Panc1 (cell line): ENCODE results near the gene TUFT1. TPM values are rescaled to one million over a fixed set of nuclear protein-coding genes. Genes with fewer than 3 reads are reported as not detected.

Experiments used
- ATAC-seq: fragments of 200-7000 bp; cut with Tn5 transposase; 2 replicates; pipeline ENCODE4 v1.9.1; 2020; ENCODE audit warnings: mild to moderate bottlenecking, moderate library complexity
- BruUV-seq: library from RNA; stranded (reverse); fragments of 400-500 nt; replicated peaks from 2 replicates; lab custom pipeline; 2021; lab: Mats Ljungman, UMichigan
- CTCF ChIA-PET: fragments of 300-600 bp; sonication (Branson Sonifier 250); formaldehyde crosslinking; loops from one replicate; lab custom pipeline; 2022; ENCODE audit warnings: antibody characterized with exemption; lab: Charles Lee
- POLR2A ChIA-PET: fragments of 300-600 bp; sonication (Branson Sonifier 250); formaldehyde crosslinking; loops from one replicate; lab custom pipeline; 2022; ENCODE audit warnings: antibody characterized with exemption; lab: Charles Lee
- DNase-seq: peaks from one replicate; pipeline ENCODE4 v3.0.0-alpha.2; 2010; ENCODE audit warnings: low read depth, low spot score
- H3K27ac ChIP-seq: 2 replicates; pipeline ENCODE4 v1.5.1; 2011; ENCODE audit warnings: mild to moderate bottlenecking, low read length, inconsistent platforms
- H3K27me3 ChIP-seq: fragments of 200-500 bp; sonication (Bioruptor generic); 2 replicates; pipeline ENCODE4 v1.6.0; 2014; ENCODE audit warnings: low read length, inconsistent platforms; ENCODE audit not compliant: control insufficient read depth, insufficient read depth
- H3K36me3 ChIP-seq: fragments of 200-500 bp; sonication (Bioruptor generic); 2 replicates; pipeline ENCODE4 v1.5.1; 2014; ENCODE audit warnings: inconsistent platforms, mild to moderate bottlenecking, low read length, moderate library complexity; ENCODE audit not compliant: control insufficient read depth, insufficient read depth
- H3K4me1 ChIP-seq: 2 replicates; pipeline ENCODE4 v1.5.1; 2011; ENCODE audit warnings: inconsistent platforms, mild to moderate bottlenecking, low read length, moderate library complexity; ENCODE audit not compliant: control insufficient read depth, insufficient read depth
- H3K4me3 ChIP-seq, 2 experiments: 2 replicates each; pipeline ENCODE4 v1.5.1; 2011 to 2012; ENCODE audit warnings: low read depth in 2 of 2, low read length in 2 of 2, mild to moderate bottlenecking in 2 of 2, inconsistent platforms in 1 of 2, moderate library complexity in 1 of 2
- H3K9me3 ChIP-seq: fragments of 200-500 bp; sonication (Bioruptor generic); 2 replicates; pipeline ENCODE4 v1.5.1; 2014; ENCODE audit warnings: low read depth, mild to moderate bottlenecking, inconsistent platforms, low read length, moderate library complexity; ENCODE audit not compliant: control insufficient read depth, insufficient read depth
- CTCF ChIP-seq: fragments of 450-650 bp; IDR thresholded peaks from 2 replicates; pipeline ENCODE4 v1.5.1; 2017; ENCODE audit warnings: mild to moderate bottlenecking
- POLR2AphosphoS5 ChIP-seq: IDR thresholded peaks from 2 replicates; pipeline ENCODE4 v1.6.1; 2012; ENCODE audit warnings: mild to moderate bottlenecking, low read depth, low read length, moderate library complexity
- REST ChIP-seq, 2 experiments: IDR thresholded peaks; 2 replicates each; pipeline ENCODE4 v1.6.1; 2011 to 2012; ENCODE audit warnings: low read depth in 2 of 2, control low read depth in 1 of 2, low read length in 1 of 2, mild to moderate bottlenecking in 1 of 2, moderate library complexity in 1 of 2; ENCODE audit not compliant: insufficient read depth in 1 of 2
- SIN3A ChIP-seq: IDR thresholded peaks from 2 replicates; pipeline ENCODE4 v1.6.1; 2012; ENCODE audit warnings: low read depth, mild to moderate bottlenecking, low read length, moderate library complexity, borderline replicate concordance; ENCODE audit not compliant: insufficient read depth
- TCF7L2 ChIP-seq: IDR thresholded peaks from 2 replicates; pipeline ENCODE4 v1.6.1; 2011; ENCODE audit warnings: mild to moderate bottlenecking, low read depth, low read length, inconsistent platforms
- in situ Hi-C: cut with HindIII; loops from 2 replicates; pipeline ENCODE4 v1.10.0; 2016; ENCODE audit warnings: low sequenced_read_pairs, low pct_unique_long_range_greater_than_20kb
- intact Hi-C: fragments of 100-400 bp; cut with micrococcal nuclease; formaldehyde crosslinking; loops from one replicate; pipeline ENCODE4 v1.10.0; 2022; ENCODE audit not compliant: unreplicated experiment
- total RNA-seq: library from RNA; stranded (reverse); gene quantifications from one replicate; pipeline ENCODE4 v1.2.1, GENCODE V29; 2021; ENCODE audit not compliant: unreplicated experiment

TUFT1 gene
- total RNA-seq, 1 experiment from 2014 or later: 66.4 TPM

DNA sequence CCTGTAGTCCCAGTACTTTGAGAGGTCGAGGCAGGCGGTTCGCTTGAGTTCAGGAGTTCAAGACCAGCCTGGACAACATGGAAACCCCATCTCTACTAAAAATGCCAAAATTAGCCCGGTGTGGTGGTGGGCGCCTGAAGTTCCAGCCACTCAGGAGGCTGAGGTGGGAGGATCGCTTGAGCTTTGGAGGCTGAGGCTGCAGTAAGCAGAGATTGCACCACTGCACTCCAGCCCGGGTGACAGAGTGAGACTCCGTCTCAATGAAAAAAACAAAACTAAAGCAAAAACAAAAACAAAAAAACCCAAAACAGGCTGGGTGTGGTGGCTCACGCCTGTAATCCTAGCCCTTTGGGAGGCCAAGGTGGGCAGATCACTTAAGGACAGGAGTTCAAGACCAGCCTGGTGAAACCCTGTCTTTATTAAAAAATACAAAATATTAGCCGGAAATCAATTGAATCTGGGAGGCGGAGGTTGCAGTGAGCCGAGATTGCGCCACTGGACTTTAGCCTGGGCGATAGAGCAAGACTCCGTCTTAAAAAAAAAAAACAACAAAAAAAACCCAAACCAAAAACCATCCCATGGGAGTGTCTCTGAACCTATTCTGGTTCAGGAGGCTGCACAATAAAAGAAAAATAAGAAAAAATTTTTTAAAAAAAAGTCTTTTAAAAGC is 30.6 kb upstream of the TUFT1 start:
- in situ Hi-C loops (no loop called here), intact Hi-C loops (loop anchor here (10.0 kb wide), 1 partner anchor 65 kb away; no protein-coding TSS in a partner anchor)
- no peak for DNase-seq
- TF ChIP-seq CTCF (no peak), REST (IDR thresholded peaks at IDR 0.05; ENCODE audit: insufficient read depth in 1 of 2, low read depth in 2 of 2, low read length in 1 of 2) (no peak), POLR2AphosphoS5 (no peak), TCF7L2 (no peak), SIN3A (no peak)
- no peaks in the 10 kb centered on the region for H3K27me3 ChIP-seq
- H3K4me3 ChIP-seq: no peak overlapping the region
- POLR2A ChIA-PET: no interaction called here
- no TSS peak for BruUV-seq
- no peak overlapping the region for H3K27ac ChIP-seq
- no peaks in the 10 kb centered on the region for H3K9me3 ChIP-seq
- no peaks in the 10 kb centered on the region; the same call in 1 of the 2 replicates for H3K36me3 ChIP-seq
- H3K4me1 ChIP-seq: peaks cover 30% of the 10 kb centered on the region
- CTCF ChIA-PET: no interaction called here
- ATAC-seq: no peak

DNA sequence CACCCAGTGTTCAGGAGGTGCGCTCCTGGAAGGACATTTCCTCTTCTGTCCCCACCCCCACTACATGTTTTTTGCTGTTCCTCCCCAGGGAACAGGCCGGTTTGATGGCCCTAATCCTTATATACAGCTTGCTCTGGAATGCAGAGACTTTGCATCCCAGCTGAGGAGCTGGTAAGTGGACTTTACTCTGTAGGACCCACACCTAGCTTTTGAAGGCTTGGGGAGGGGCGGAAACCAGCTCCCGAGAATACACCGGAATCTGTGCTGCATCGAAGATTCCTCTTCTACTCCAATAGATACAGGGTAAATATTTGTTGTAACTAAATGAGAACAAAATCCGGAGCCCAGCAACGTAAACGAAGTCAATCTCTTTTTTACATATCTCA is 30.1 kb upstream of the TUFT1 start:
- Histone ChIP-seq H3K9me3 (no peaks in the 10 kb centered on the region), H3K27ac (peak overlapping the region; percentile 78; the same call in 1 of the 2 replicates), H3K36me3 (no peaks in the 10 kb centered on the region; the same call in 1 of the 2 replicates), H3K4me1 (peaks cover 30% of the 10 kb centered on the region), H3K4me3 (no peak overlapping the region), H3K27me3 (no peaks in the 10 kb centered on the region)
- intact Hi-C loops: loop anchor here (10.0 kb wide), 1 partner anchor 65 kb away; no protein-coding TSS in a partner anchor
- no peak for ATAC-seq
- CTCF ChIA-PET: interaction anchor here (0.6 kb wide), 1 partner anchor 32 kb away, joined by 3 read pairs; no protein-coding TSS in a partner anchor
- no TSS peak for BruUV-seq
- POLR2A ChIA-PET: interaction anchor here (0.6 kb wide), 1 partner anchor 256 kb away, joined by 10 read pairs; the partner anchor contains the start of gene PSMD4
- TF ChIP-seq REST (IDR thresholded peaks at IDR 0.05; ENCODE audit: insufficient read depth in 1 of 2, low read depth in 2 of 2, low read length in 1 of 2) (no peak), POLR2AphosphoS5 (no peak), TCF7L2 (no peak), SIN3A (no peak), CTCF (no peak)
- in situ Hi-C loops: no loop called here
- no peak for DNase-seq
